ENCODE measurements around the gene SF3B1.

DNA sequence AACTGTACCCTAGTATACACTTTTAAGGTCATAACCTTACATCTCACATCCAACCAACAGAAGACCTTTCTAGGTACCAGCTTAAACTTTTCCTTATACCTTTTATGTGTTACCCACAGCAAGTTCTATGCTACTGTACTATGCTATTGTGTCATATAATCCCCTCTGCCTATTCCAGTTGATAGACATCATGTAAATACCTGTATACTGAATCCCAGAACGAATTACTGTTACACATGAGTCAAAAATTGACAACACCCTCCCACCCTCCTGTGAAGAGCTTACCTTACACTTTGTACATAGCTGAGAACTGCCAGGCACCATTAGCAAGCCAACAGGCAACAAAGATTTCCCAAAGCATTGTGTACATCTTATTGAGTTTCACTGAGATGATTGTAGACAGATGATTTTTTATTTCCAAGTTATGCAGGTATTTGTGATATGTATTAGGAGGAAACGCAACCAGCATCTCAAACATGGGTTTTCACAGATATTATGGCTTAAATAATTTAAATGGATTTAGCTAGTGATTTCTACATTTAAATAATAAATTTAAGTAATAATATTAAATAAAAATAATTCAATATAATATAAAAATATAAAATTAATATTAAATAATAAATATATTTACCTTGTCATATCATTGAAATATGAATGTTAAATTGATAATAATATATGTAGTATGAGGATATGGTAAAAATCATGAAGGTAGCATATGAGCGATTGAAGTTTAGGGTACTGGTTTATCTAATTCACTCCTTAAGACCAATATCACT, 81.2 kb downstream of the SF3B1 start:
- TF ChIP-seq, protein P1, sequence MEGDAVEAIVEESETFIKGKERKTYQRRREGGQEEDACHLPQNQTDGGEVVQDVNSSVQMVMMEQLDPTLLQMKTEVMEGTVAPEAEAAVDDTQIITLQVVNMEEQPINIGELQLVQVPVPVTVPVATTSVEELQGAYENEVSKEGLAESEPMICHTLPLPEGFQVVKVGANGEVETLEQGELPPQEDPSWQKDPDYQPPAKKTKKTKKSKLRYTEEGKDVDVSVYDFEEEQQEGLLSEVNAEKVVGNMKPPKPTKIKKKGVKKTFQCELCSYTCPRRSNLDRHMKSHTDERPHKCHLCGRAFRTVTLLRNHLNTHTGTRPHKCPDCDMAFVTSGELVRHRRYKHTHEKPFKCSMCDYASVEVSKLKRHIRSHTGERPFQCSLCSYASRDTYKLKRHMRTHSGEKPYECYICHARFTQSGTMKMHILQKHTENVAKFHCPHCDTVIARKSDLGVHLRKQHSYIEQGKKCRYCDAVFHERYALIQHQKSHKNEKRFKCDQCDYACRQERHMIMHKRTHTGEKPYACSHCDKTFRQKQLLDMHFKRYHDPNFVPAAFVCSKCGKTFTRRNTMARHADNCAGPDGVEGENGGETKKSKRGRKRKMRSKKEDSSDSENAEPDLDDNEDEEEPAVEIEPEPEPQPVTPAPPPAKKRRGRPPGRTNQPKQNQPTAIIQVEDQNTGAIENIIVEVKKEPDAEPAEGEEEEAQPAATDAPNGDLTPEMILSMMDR (IDR thresholded peaks at IDR 0.05), result no peak
- no peak for TF ChIP-seq POLR2A (IDR thresholded peaks at IDR 0.05)
